ENCODE measurements around the gene TIMP2.

The TIMP2 gene

GRCh38 chr17:78806451-78806850, 118.7 kb downstream of the TIMP2 start:
- Histone ChIP-seq H3K4me3 (replicated peaks; ENCODE audit: low read depth, low read length) (no peak overlapping the region), H3K27me3 (replicated peaks; ENCODE audit: control insufficient read depth, insufficient read depth, low read length) (no peaks in the 10 kb centered on the region), H3K36me3 (ENCODE audit: control insufficient read depth, insufficient read depth, low read length) (peaks cover 42% of the 10 kb centered on the region)
- no peak for DNase-seq (ENCODE audit: extremely low read depth, insufficient read length)
- TF ChIP-seq CTCF (IDR thresholded peaks at IDR 0.05; ENCODE audit: insufficient read depth, low read length, poor library complexity, severe bottlenecking) = no peak

- Histone ChIP-seq H3K4me3 (replicated peaks; ENCODE audit: low read depth, low read length) (no peak overlapping the region), H3K27me3 (replicated peaks; ENCODE audit: control insufficient read depth, insufficient read depth, low read length) (no peaks in the 10 kb centered on the region), H3K36me3 (ENCODE audit: control insufficient read depth, insufficient read depth, low read length) (peaks cover 44% of the 10 kb centered on the region)
- TF ChIP-seq CTCF (IDR thresholded peaks at IDR 0.05; ENCODE audit: insufficient read depth, low read length, poor library complexity, severe bottlenecking) = no peak
- no peak for DNase-seq (ENCODE audit: extremely low read depth, insufficient read length)
Measured at GRCh38 chr17:78805301-78805700, 119.9 kb downstream of the TIMP2 start.

GRCh38 chr17:78804777-78805176, 120.4 kb downstream of the TIMP2 start:
- Histone ChIP-seq H3K27me3 (replicated peaks; ENCODE audit: control insufficient read depth, insufficient read depth, low read length) (no peaks in the 10 kb centered on the region), H3K4me3 (replicated peaks; ENCODE audit: low read depth, low read length) (no peak overlapping the region), H3K36me3 (ENCODE audit: control insufficient read depth, insufficient read depth, low read length) (peaks cover 45% of the 10 kb centered on the region)
- DNase-seq (ENCODE audit: extremely low read depth, insufficient read length) = no peak
- no peak for TF ChIP-seq CTCF (IDR thresholded peaks at IDR 0.05; ENCODE audit: insufficient read depth, low read length, poor library complexity, severe bottlenecking)

- no peak overlapping the region for H3K4me3 ChIP-seq (replicated peaks; ENCODE audit: low read depth, low read length)
- no peak for DNase-seq (ENCODE audit: extremely low read depth, insufficient read length)
- no peaks in the 10 kb centered on the region for H3K27me3 ChIP-seq (replicated peaks; ENCODE audit: control insufficient read depth, insufficient read depth, low read length)
- no peak for TF ChIP-seq CTCF (IDR thresholded peaks at IDR 0.05; ENCODE audit: insufficient read depth, low read length, poor library complexity, severe bottlenecking)
- peaks cover 50% of the 10 kb centered on the region for H3K36me3 ChIP-seq (ENCODE audit: control insufficient read depth, insufficient read depth, low read length)
Measured at GRCh38 chr17:78803186-78803845, 121.9 kb downstream of the TIMP2 start.

Measured in GM06990 (cell line).